ENCODE data around the gene LRP8. TPM values are rescaled to one million over a fixed set of nuclear protein-coding genes. Genes with fewer than 3 reads are reported as not detected.

The LRP8 gene
- total and polyA plus RNA-seq, 2 experiments from 2014 or later, result 27.8 to 71.1 TPM

GRCh38 chr1:53314096-53314495 is 13.8 kb downstream of the LRP8 start (continued):
- no peak for TF ChIP-seq ZNF462 (CRISPR knock-in tag; IDR thresholded peaks at IDR 0.05)
- TF ChIP-seq, protein P1, sequence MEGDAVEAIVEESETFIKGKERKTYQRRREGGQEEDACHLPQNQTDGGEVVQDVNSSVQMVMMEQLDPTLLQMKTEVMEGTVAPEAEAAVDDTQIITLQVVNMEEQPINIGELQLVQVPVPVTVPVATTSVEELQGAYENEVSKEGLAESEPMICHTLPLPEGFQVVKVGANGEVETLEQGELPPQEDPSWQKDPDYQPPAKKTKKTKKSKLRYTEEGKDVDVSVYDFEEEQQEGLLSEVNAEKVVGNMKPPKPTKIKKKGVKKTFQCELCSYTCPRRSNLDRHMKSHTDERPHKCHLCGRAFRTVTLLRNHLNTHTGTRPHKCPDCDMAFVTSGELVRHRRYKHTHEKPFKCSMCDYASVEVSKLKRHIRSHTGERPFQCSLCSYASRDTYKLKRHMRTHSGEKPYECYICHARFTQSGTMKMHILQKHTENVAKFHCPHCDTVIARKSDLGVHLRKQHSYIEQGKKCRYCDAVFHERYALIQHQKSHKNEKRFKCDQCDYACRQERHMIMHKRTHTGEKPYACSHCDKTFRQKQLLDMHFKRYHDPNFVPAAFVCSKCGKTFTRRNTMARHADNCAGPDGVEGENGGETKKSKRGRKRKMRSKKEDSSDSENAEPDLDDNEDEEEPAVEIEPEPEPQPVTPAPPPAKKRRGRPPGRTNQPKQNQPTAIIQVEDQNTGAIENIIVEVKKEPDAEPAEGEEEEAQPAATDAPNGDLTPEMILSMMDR (conservative IDR thresholded peaks at IDR 0.05; ENCODE audit: low read depth in 2 of 2), result no peak
- TF ChIP-seq EZH2phosphoT487 (IDR thresholded peaks at IDR 0.05; ENCODE audit: unreplicated experiment), result no peak
- TF ChIP-seq POLR2AphosphoS5 (IDR thresholded peaks at IDR 0.05; ENCODE audit: low read depth), result no peak
- TF ChIP-seq JUNB (IDR thresholded peaks at IDR 0.05; ENCODE audit: unreplicated experiment), result no peak
- no peak for TF ChIP-seq NANOG (IDR thresholded peaks at IDR 0.05; ENCODE audit: borderline replicate concordance)

DNA sequence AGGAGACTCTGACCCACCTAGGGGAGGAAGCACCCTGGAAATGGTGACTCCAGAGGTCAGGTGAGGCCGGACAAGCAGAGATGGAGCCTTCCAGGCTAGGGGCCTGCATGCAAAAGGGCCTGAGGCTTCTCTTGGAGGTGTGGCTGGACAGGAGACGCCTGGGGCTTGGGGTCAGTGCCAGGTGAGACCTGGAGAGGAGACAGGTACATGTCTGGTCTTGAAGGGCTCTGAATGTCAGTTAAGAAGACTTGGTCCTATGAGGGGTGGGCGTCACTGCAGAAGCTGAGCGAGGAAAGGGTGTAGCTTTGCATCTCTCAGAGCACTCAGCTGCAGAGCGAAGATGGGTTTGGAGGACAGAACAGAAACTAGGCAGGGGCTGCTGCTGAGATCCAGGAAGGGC is 14.3 kb downstream of the LRP8 start:
- no peaks in the 10 kb centered on the region for H3K4me1 ChIP-seq (ENCODE audit: insufficient read depth)
- Mint-ChIP-seq H3K9me3 (peaks cover 5% of the 10 kb centered on the region; the same call in 1 of the 3 replicates), H3K4me3 (peak overlapping the region; percentile 13; the same call in 1 of the 3 replicates), H3K27me3 (ENCODE audit: insufficient read depth, low read depth, poor library complexity) (peaks cover 30% of the 10 kb centered on the region), H3K27ac (no peak overlapping the region; the same call in 1 of the 2 replicates), H3K4me1 (peaks cover 68% of the 10 kb centered on the region), H3K36me3 (ENCODE audit: low read depth) (peaks cover 84% of the 10 kb centered on the region)
- no peak for DNase-seq (ENCODE audit: low spot score)
- H3K4me2 ChIP-seq, result no peak overlapping the region
- no peak overlapping the region for H2AFZ ChIP-seq
- H3K4me3 ChIP-seq, result no peak overlapping the region
- H3K9me2 ChIP-seq (ENCODE audit: insufficient read depth), result no peaks in the 10 kb centered on the region
- peaks cover 8% of the 10 kb centered on the region; the same call in 1 of the 2 replicates for H3K36me3 ChIP-seq (ENCODE audit: insufficient read depth)
- no peak overlapping the region for H3K27ac ChIP-seq (ENCODE audit: low read depth)
- no peaks in the 10 kb centered on the region for H3K27me3 ChIP-seq (ENCODE audit: insufficient read depth)
- no peak for ATAC-seq
- peaks cover 41% of the 10 kb centered on the region for H4K20me1 ChIP-seq (replicated peaks; ENCODE audit: insufficient read depth)
- no peaks in the 10 kb centered on the region; the same call in 1 of the 2 replicates for H3F3A ChIP-seq (replicated peaks; ENCODE audit: low read depth)
- peaks cover 65% of the 10 kb centered on the region for H3K79me2 ChIP-seq (replicated peaks; ENCODE audit: insufficient read depth)
- TF ChIP-seq, protein P1 (conservative IDR thresholded peaks at IDR 0.05; ENCODE audit: low read depth in 2 of 2), result no peak
- TF ChIP-seq ZNF331 (CRISPR knock-in tag; IDR thresholded peaks at IDR 0.05; ENCODE audit: low read depth), result no peak
- TF ChIP-seq CREB1 (CRISPR knock-in tag; IDR thresholded peaks at IDR 0.05; ENCODE audit: low read depth), result no peak
- TF ChIP-seq ZNF114 (CRISPR knock-in tag; IDR thresholded peaks at IDR 0.05), result no peak
- TF ChIP-seq, protein P2, sequence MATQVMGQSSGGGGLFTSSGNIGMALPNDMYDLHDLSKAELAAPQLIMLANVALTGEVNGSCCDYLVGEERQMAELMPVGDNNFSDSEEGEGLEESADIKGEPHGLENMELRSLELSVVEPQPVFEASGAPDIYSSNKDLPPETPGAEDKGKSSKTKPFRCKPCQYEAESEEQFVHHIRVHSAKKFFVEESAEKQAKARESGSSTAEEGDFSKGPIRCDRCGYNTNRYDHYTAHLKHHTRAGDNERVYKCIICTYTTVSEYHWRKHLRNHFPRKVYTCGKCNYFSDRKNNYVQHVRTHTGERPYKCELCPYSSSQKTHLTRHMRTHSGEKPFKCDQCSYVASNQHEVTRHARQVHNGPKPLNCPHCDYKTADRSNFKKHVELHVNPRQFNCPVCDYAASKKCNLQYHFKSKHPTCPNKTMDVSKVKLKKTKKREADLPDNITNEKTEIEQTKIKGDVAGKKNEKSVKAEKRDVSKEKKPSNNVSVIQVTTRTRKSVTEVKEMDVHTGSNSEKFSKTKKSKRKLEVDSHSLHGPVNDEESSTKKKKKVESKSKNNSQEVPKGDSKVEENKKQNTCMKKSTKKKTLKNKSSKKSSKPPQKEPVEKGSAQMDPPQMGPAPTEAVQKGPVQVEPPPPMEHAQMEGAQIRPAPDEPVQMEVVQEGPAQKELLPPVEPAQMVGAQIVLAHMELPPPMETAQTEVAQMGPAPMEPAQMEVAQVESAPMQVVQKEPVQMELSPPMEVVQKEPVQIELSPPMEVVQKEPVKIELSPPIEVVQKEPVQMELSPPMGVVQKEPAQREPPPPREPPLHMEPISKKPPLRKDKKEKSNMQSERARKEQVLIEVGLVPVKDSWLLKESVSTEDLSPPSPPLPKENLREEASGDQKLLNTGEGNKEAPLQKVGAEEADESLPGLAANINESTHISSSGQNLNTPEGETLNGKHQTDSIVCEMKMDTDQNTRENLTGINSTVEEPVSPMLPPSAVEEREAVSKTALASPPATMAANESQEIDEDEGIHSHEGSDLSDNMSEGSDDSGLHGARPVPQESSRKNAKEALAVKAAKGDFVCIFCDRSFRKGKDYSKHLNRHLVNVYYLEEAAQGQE (IDR thresholded peaks at IDR 0.05; ENCODE audit: unreplicated experiment), result no peak
